ENCODE results near the gene EDEM2.

DNA sequence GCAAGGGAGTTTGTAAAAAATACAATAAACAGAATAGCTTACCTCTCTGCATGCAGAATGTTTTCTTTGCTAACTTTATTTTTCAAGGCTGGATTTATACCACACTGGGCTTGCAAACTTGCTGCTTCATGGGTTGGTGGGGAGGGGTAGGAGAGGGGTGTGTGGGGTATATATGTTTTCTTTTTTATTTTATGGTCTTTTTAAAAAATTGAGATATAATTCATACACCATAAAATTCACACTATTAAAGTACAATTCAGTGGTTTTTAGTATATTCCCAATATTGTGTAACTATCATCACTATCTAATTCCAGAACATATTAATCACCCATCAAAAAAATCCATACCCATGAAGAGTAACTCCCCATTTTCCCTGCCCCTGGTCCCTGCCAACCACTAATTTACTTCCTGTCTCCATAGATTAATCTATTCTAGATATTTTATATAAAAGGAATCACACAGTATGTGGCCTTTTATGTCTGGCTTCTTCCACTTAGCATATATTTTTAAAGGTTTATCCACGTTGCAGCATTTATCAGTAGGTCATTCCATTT, 40.2 kb downstream of the EDEM2 start:
- TF ChIP-seq, protein P1, sequence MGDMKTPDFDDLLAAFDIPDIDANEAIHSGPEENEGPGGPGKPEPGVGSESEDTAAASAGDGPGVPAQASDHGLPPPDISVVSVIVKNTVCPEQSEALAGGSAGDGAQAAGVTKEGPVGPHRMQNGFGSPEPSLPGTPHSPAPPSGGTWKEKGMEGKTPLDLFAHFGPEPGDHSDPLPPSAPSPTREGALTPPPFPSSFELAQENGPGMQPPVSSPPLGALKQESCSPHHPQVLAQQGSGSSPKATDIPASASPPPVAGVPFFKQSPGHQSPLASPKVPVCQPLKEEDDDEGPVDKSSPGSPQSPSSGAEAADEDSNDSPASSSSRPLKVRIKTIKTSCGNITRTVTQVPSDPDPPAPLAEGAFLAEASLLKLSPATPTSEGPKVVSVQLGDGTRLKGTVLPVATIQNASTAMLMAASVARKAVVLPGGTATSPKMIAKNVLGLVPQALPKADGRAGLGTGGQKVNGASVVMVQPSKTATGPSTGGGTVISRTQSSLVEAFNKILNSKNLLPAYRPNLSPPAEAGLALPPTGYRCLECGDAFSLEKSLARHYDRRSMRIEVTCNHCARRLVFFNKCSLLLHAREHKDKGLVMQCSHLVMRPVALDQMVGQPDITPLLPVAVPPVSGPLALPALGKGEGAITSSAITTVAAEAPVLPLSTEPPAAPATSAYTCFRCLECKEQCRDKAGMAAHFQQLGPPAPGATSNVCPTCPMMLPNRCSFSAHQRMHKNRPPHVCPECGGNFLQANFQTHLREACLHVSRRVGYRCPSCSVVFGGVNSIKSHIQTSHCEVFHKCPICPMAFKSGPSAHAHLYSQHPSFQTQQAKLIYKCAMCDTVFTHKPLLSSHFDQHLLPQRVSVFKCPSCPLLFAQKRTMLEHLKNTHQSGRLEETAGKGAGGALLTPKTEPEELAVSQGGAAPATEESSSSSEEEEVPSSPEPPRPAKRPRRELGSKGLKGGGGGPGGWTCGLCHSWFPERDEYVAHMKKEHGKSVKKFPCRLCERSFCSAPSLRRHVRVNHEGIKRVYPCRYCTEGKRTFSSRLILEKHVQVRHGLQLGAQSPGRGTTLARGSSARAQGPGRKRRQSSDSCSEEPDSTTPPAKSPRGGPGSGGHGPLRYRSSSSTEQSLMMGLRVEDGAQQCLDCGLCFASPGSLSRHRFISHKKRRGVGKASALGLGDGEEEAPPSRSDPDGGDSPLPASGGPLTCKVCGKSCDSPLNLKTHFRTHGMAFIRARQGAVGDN (CRISPR knock-in tag; IDR thresholded peaks at IDR 0.05) = no peak
- TF ChIP-seq SP1 (IDR thresholded peaks at IDR 0.05) (no peak), SP1 (CRISPR knock-in tag; IDR thresholded peaks at IDR 0.05) (no peak), RAD21 (CRISPR knock-in tag; IDR thresholded peaks at IDR 0.05) (no peak), ZFX (CRISPR knock-in tag; IDR thresholded peaks at IDR 0.05; ENCODE audit: low read depth) (no peak)

Data from HepG2 (cell line).